MM.1S (cell line): ENCODE results near the gene SNTG2.
"Not testable (repeated sequence)": the region's sequence is repeated elsewhere in the genome, so short reads cannot be mapped to it uniquely, and the experiment has no call there.

ENCODE experiments used
- EZH2phosphoT487 ChIP-seq: fragments of 300-600 bp; sonication (generic); IDR thresholded peaks from 2 replicates; pipeline ENCODE4 v1.6.1; 2018; ENCODE audit warnings: antibody characterized with exemption, low read length
- TF ChIP-seq, protein P1 (sequence below): fragments of 300-600 bp; sonication (generic); IDR thresholded peaks from 2 replicates; pipeline ENCODE4 v1.5.1; 2016; ENCODE audit warnings: antibody characterized with exemption, low read length, mixed read lengths

DNA sequence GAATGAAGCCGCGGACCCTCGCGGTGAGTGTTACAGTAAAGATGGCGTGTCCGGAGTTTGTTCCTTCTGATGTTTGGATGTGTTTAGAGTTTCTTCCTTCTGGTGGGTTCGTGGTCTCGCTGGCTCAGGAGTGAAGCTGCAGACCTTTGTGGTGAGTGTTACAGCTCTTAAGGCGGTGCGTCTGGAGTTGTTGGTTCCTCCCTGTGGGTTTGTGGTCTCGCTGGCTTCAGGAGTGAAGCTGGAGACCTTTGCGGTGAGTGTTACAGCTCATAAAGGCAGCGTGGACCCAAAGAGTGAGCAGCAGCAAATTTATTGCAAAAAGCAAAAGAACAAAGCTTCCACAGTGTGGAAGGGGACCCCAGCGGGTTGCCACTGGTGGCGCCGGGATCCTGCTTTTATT lies 183.2 kb downstream of the SNTG2 start:
- TF ChIP-seq, protein P1, sequence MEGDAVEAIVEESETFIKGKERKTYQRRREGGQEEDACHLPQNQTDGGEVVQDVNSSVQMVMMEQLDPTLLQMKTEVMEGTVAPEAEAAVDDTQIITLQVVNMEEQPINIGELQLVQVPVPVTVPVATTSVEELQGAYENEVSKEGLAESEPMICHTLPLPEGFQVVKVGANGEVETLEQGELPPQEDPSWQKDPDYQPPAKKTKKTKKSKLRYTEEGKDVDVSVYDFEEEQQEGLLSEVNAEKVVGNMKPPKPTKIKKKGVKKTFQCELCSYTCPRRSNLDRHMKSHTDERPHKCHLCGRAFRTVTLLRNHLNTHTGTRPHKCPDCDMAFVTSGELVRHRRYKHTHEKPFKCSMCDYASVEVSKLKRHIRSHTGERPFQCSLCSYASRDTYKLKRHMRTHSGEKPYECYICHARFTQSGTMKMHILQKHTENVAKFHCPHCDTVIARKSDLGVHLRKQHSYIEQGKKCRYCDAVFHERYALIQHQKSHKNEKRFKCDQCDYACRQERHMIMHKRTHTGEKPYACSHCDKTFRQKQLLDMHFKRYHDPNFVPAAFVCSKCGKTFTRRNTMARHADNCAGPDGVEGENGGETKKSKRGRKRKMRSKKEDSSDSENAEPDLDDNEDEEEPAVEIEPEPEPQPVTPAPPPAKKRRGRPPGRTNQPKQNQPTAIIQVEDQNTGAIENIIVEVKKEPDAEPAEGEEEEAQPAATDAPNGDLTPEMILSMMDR: not testable (repeated sequence)
- TF ChIP-seq EZH2phosphoT487: not testable (repeated sequence)
